K562 (cell line): ENCODE data around the gene HCFC1R1. TPM values are rescaled to one million over a fixed set of nuclear protein-coding genes. Genes with fewer than 3 reads are reported as not detected.

Experiments used
- CREM ChIP-seq: IDR thresholded peaks from 2 replicates; pipeline ENCODE4 v1.6.1; 2014; ENCODE audit warnings: antibody characterized with exemption, low read depth
- CTBP1 ChIP-seq: fragments of 450-650 bp; IDR thresholded peaks from 2 replicates; pipeline ENCODE4 v1.6.1; 2016; ENCODE audit warnings: borderline replicate concordance
- EP300 ChIP-seq: IDR thresholded peaks from 2 replicates; pipeline ENCODE4 v1.6.1; 2012; ENCODE audit warnings: low read length, improper control_type of control experiment
- ETV6 ChIP-seq, 3 experiments: fragments of 150-350 bp in 1 of 3; sonication (generic) in 1 of 3; formaldehyde crosslinking in 1 of 3; IDR thresholded peaks; 2 replicates each; pipeline versions ENCODE4 v1.6.1 to v1.8.0; 2014 to 2022; ENCODE audit warnings: borderline replicate concordance in 2 of 3, low read depth in 2 of 3, antibody characterized with exemption in 1 of 3, low read length in 1 of 3, mild to moderate bottlenecking in 1 of 3, missing genetic modification reagents in 1 of 3
- GABPB1 ChIP-seq: sonication (generic); formaldehyde crosslinking; IDR thresholded peaks from 2 replicates; pipeline ENCODE4 v1.8.0; 2022; ENCODE audit warnings: mild to moderate bottlenecking, missing genetic modification reagents
- GATAD2A ChIP-seq: fragments of 450-650 bp; IDR thresholded peaks from 2 replicates; pipeline ENCODE4 v1.6.1; 2017
- ID3 ChIP-seq, 2 experiments: fragments of 250-450 bp in 1 of 2; fragments of 450-650 bp in 1 of 2; sonication (Bioruptor Pico) in 1 of 2; IDR thresholded peaks; 2 replicates each; pipeline versions ENCODE4 v1.6.1 to v1.8.0; 2016 to 2021; ENCODE audit warnings: mild to moderate bottlenecking in 2 of 2, moderate library complexity in 2 of 2, missing compliant biosample characterization in 1 of 2, missing genetic modification characterization in 1 of 2
- KAT7 ChIP-seq: sonication (generic); formaldehyde crosslinking; IDR thresholded peaks from 2 replicates; pipeline ENCODE4 v1.8.0; 2022; ENCODE audit warnings: missing genetic modification reagents, mild to moderate bottlenecking, borderline replicate concordance
- KLF6 ChIP-seq: fragments of 250-450 bp; sonication (Bioruptor Pico); IDR thresholded peaks from 2 replicates; pipeline ENCODE4 v1.4.0; 2020; ENCODE audit warnings: mild to moderate bottlenecking, moderate library complexity, borderline replicate concordance
- MAFF ChIP-seq: IDR thresholded peaks from 2 replicates; pipeline ENCODE4 v1.6.1; 2012; ENCODE audit warnings: low read length, improper control_type of control experiment
- MTA3 ChIP-seq: fragments of 450-650 bp; formaldehyde crosslinking; IDR thresholded peaks from 2 replicates; pipeline ENCODE4 v1.6.1; 2017; ENCODE audit warnings: mild to moderate bottlenecking, borderline replicate concordance
- NRF1 ChIP-seq, 2 experiments: fragments of 450-650 bp; IDR thresholded peaks in 1 of 2; conservative IDR thresholded peaks in 1 of 2; 2 replicates each; pipeline ENCODE4 v1.6.1; 2014; ENCODE audit warnings: mild to moderate bottlenecking in 2 of 2
- PHB ChIP-seq: fragments of 250-450 bp; sonication (Bioruptor Pico); IDR thresholded peaks from 2 replicates; pipeline ENCODE4 v1.5.0; 2021
- PHF8 ChIP-seq: fragments of 200-600 bp; sonication (generic); IDR thresholded peaks from 2 replicates; pipeline ENCODE4 v1.6.1; 2012; ENCODE audit warnings: mixed run types, mild to moderate bottlenecking, inconsistent platforms, low read length, moderate library complexity, borderline replicate concordance
- POLR2AphosphoS5 ChIP-seq: IDR thresholded peaks from 2 replicates; pipeline ENCODE4 v1.6.1; 2011; ENCODE audit warnings: mild to moderate bottlenecking, low read depth, low read length, moderate library complexity; ENCODE audit not compliant: control insufficient read depth, insufficient read depth
- POLR2B ChIP-seq: fragments of 450-650 bp; IDR thresholded peaks from 2 replicates; pipeline ENCODE4 v1.6.1; 2018; ENCODE audit warnings: low read depth; ENCODE audit not compliant: partially characterized antibody
- RNF2 ChIP-seq: sonication (generic); IDR thresholded peaks from 2 replicates; pipeline ENCODE4 v1.6.1; 2016
- SIN3A ChIP-seq, 2 experiments: fragments of 150-350 bp in 1 of 2; IDR thresholded peaks; 2 replicates each; pipeline ENCODE4 v1.6.1; 2011 to 2016; ENCODE audit warnings: borderline replicate concordance in 2 of 2, low read depth in 2 of 2, low read length in 2 of 2, mild to moderate bottlenecking in 2 of 2, moderate library complexity in 2 of 2; ENCODE audit not compliant: control insufficient read depth in 1 of 2
- SMAD1 ChIP-seq: fragments of 150-350 bp; IDR thresholded peaks from 2 replicates; pipeline ENCODE4 v1.6.1; 2014; ENCODE audit warnings: low read length, low read depth; ENCODE audit not compliant: partially characterized antibody
- TAF7 ChIP-seq: fragments of 450-650 bp; IDR thresholded peaks from 2 replicates; pipeline ENCODE4 v1.6.1; 2016; ENCODE audit warnings: missing genetic modification characterization, missing compliant biosample characterization
- U2AF1 ChIP-seq: fragments of 200-400 bp; formaldehyde crosslinking; optimal IDR thresholded peaks from 2 replicates; pipeline ENCODE3; 2017; ENCODE audit warnings: mild to moderate bottlenecking, low read depth, low read length, moderate library complexity
- ZBTB1 ChIP-seq: sonication (generic); formaldehyde crosslinking; IDR thresholded peaks from 2 replicates; pipeline ENCODE4 v1.8.1; 2023; ENCODE audit warnings: missing genetic modification reagents, low read depth, mild to moderate bottlenecking, borderline replicate concordance
- ZNF282 ChIP-seq: sonication (generic); formaldehyde crosslinking; IDR thresholded peaks from 2 replicates; pipeline ENCODE4 v1.8.1; 2023; ENCODE audit warnings: missing genetic modification reagents
- ZNF583 ChIP-seq: fragments of 250-450 bp; sonication (Bioruptor Pico); IDR thresholded peaks from 2 replicates; pipeline ENCODE4 v1.4.0; 2020
- polyA plus RNA-seq, 8 experiments: library from polyadenylated mRNA; depleted of rRNA in 4 of 8; stranded (reverse) in 5 of 8; unstranded in 3 of 8; fragments of >200 nt; fragmentation: Nextera tagmentation in 2 of 8; fragmentation: Illumina TruSeq in 1 of 8; extraction: Ambion mirVana in 2 of 8; extraction: Trizol in 1 of 8; gene quantifications; 2 replicates each; pipeline versions ENCODE4 v1.2.1 to v1.2.3, GENCODE V29; 2011 to 2014; ENCODE audit warnings: inconsistent platforms in 1 of 8, missing spikeins in 1 of 8
- total RNA-seq, 7 experiments: library from RNA; depleted of rRNA in 6 of 7; stranded (reverse); fragments of >200 nt in 6 of 7; fragmentation: Illumina TruSeq in 2 of 7; extraction: Trizol in 2 of 7; gene quantifications; 2 replicates each; pipeline versions ENCODE4 v1.2.1 to v1.2.3, GENCODE V29; 2011 to 2021; ENCODE audit warnings: low replicate concordance in 1 of 7
- TF ChIP-seq, protein P1 (sequence below): fragments of 200-800 bp; sonication (Bioruptor generic); IDR thresholded peaks from 2 replicates; pipeline ENCODE4 v1.6.1; 2017; ENCODE audit warnings: missing genetic modification characterization, missing compliant biosample characterization

The HCFC1R1 gene
- total and polyA plus RNA-seq, 9 of the 15 experiments (the other 6 are each of a cell fraction or from before 2014, with no cell fraction given), result 2.2 to 29.0 (median 11.2) TPM

DNA sequence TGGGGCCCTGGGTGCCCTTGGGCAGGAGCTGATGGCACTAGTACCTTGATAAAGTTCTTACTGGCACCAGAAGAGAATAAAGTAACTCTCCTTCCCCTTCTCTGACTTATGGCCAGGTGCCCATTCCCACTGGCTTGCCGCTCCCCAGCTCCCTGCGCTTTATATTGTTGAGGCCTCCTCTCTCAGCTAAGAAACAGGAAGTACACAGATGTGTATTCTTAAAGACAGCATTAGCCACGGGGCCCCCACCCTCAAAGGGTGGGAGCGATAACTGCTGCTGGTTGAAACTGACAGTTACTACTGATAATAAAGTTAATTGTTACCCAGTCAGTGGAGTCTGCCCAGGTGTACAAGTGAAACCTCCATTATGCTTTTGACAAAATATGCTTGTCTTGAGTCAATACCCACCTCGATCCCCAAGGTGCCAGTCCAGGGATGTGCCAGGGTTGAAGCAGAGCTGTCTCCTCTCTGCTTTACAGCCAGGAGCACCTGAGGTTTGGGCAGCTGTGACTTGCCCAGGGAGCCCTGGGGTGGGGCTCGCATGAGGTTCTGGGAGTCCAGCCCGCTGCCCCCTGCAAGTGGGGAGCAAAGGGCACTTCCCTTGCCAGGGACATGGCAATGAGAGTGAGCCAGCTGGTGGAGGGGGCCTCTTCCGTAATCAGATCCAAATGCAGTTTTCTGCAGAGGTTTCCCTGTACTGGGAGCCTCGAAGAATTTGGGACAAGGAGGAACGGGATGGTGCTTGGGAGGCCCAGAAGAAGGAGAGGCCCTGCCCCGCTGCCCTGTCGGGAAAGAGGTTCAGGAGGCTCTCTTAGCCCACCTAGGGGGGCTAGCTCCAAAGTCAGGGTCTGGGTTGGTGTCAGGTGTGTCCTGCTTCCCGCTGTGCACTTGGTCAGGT, 16.4 kb downstream of the HCFC1R1 start (continued):
- TF ChIP-seq U2AF1 (no peak), KLF6 (CRISPR knock-in tag) (peak; percentile 7; the same call in 1 of the 2 replicates), EP300 (peak; percentile 75), TAF7 (tag) (0 out of 2 replicates have a peak, but pooled peaks have one; percentile 34), CREM (0 out of 2 replicates have a peak, but pooled peaks have one; percentile 27), ZBTB1 (CRISPR knock-in tag) (peak; percentile 38; the same call in 1 of the 2 replicates), POLR2AphosphoS5 (peak; percentile 64), ZNF583 (CRISPR knock-in tag) (0 out of 2 replicates have a peak, but pooled peaks have one; percentile 12), MAFF (no peak), CTBP1 (peak; percentile 57; the same call in 1 of the 2 replicates), ZNF282 (CRISPR knock-in tag) (no peak), NRF1 (conservative IDR thresholded peaks at IDR 0.05 in 1 of 2, IDR thresholded peaks at IDR 0.05 in 1 of 2) (peak in 1 of 2 experiments; percentile 14; a peak in 1 of 4 replicates), MTA3 (0 out of 2 replicates have a peak, but pooled peaks have one; percentile 43), POLR2B (peak; percentile 29), ETV6 (IDR thresholded peaks at IDR 0.05; ENCODE audit: borderline replicate concordance in 1 of 2, low read depth in 2 of 2, low read length in 1 of 2) (peak in 1 of 2 experiments; percentile 59; a peak in 1 of 4 replicates), ETV6 (CRISPR knock-in tag; IDR thresholded peaks at IDR 0.05; ENCODE audit: borderline replicate concordance) (no peak), ID3 (CRISPR knock-in tag; IDR thresholded peaks at IDR 0.05) (no peak), ID3 (tag; IDR thresholded peaks at IDR 0.05) (0 out of 2 replicates have a peak, but pooled peaks have one; percentile 19), RNF2 (peak; percentile 43; the same call in 1 of the 2 replicates), PHF8 (peak; percentile 44; the same call in 1 of the 2 replicates), GABPB1 (peak; percentile 51; the same call in 1 of the 2 replicates), KAT7 (peak; percentile 42; the same call in 1 of the 2 replicates), PHB (CRISPR knock-in tag) (0 out of 2 replicates have a peak, but pooled peaks have one; percentile 54), SIN3A (IDR thresholded peaks at IDR 0.05; ENCODE audit: borderline replicate concordance in 2 of 2, control insufficient read depth in 1 of 2, low read depth in 2 of 2, low read length in 2 of 2) (0 out of 4 replicates have a peak, but pooled peaks of 1 of the 2 experiments have one; percentile 42), SMAD1 (no peak), GATAD2A (peak; percentile 30; the same call in 1 of the 2 replicates)
- TF ChIP-seq, protein P1, sequence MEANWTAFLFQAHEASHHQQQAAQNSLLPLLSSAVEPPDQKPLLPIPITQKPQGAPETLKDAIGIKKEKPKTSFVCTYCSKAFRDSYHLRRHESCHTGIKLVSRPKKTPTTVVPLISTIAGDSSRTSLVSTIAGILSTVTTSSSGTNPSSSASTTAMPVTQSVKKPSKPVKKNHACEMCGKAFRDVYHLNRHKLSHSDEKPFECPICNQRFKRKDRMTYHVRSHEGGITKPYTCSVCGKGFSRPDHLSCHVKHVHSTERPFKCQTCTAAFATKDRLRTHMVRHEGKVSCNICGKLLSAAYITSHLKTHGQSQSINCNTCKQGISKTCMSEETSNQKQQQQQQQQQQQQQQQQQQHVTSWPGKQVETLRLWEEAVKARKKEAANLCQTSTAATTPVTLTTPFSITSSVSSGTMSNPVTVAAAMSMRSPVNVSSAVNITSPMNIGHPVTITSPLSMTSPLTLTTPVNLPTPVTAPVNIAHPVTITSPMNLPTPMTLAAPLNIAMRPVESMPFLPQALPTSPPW (CRISPR knock-in tag), result peak; percentile 86
